IMR-90 (cell line): ENCODE measurements around the gene EIF3L. TPM values are rescaled to one million over a fixed set of nuclear protein-coding genes. Genes with fewer than 3 reads are reported as not detected.

Experiments
- ATAC-seq: fragments of 200-7000 bp; cut with Tn5 transposase; 2 replicates; pipeline ENCODE4 v1.9.1; 2020; ENCODE audit warnings: low read depth, mild to moderate bottlenecking, moderate library complexity
- BruUV-seq: library from RNA; stranded (reverse); fragments of 400-500 nt; replicated peaks from 2 replicates; lab custom pipeline; 2021; lab: Mats Ljungman, UMichigan
- CTCF ChIA-PET: fragments of 300-600 bp; formaldehyde crosslinking; extraction: SDS; loops from one replicate; lab custom pipeline; 2021; ENCODE audit warnings: antibody characterized with exemption; lab: Yijun Ruan, JAX
- POLR2A ChIA-PET: fragments of 300-600 bp; sonication (Branson Sonifier 250); formaldehyde crosslinking; loops from one replicate; lab custom pipeline; 2022; ENCODE audit warnings: antibody characterized with exemption; ENCODE audit not compliant: unreplicated experiment; lab: Charles Lee
- DNase-seq: peaks from one replicate; pipeline ENCODE4 v3.0.0; 2013
- H2AFZ ChIP-seq: replicated peaks from 2 replicates; pipeline ENCODE3; 2013; ENCODE audit warnings: low read length, mild to moderate bottlenecking; ENCODE audit not compliant: poor library complexity
- H2AK5ac ChIP-seq: 2 replicates; pipeline ENCODE4 v1.6.1; 2013; ENCODE audit warnings: low read depth, low read length, inconsistent platforms
- H2AK9ac ChIP-seq: replicated peaks from 2 replicates; pipeline ENCODE3; 2013; ENCODE audit warnings: mild to moderate bottlenecking, low read depth, low read length, moderate library complexity; ENCODE audit not compliant: poor library complexity
- H2BK120ac ChIP-seq: 2 replicates; pipeline ENCODE4 v1.6.1; 2013; ENCODE audit warnings: low read depth, low read length, inconsistent platforms
- H2BK15ac ChIP-seq: 3 replicates; pipeline ENCODE4 v1.6.1; 2013; ENCODE audit warnings: low read depth, low read length, inconsistent platforms
- H2BK20ac ChIP-seq: 2 replicates; pipeline ENCODE4 v1.6.1; 2013; ENCODE audit warnings: low read depth, mild to moderate bottlenecking, inconsistent platforms, low read length, moderate library complexity
- H2BK5ac ChIP-seq: 2 replicates; pipeline ENCODE4 v1.6.1; 2013; ENCODE audit warnings: mild to moderate bottlenecking, low read depth, low read length, inconsistent platforms; ENCODE audit not compliant: poor library complexity, severe bottlenecking
- H3K14ac ChIP-seq: replicated peaks from 2 replicates; pipeline ENCODE4 v1.6.1; 2013; ENCODE audit warnings: low read depth, low read length, inconsistent platforms
- H3K18ac ChIP-seq: 2 replicates; pipeline ENCODE4 v1.6.1; 2013; ENCODE audit warnings: low read depth, low read length, control low read depth
- H3K23ac ChIP-seq: 2 replicates; pipeline ENCODE4 v1.6.1; 2013; ENCODE audit warnings: low read depth, low read length, inconsistent platforms
- H3K27ac ChIP-seq: 2 replicates; pipeline ENCODE4 v1.5.1; 2013; ENCODE audit warnings: mild to moderate bottlenecking, control low read depth, low read length; ENCODE audit not compliant: insufficient read depth
- H3K27me3 ChIP-seq: 2 replicates; pipeline ENCODE4 v1.6.1; 2013; ENCODE audit warnings: low read length; ENCODE audit not compliant: control insufficient read depth, insufficient read depth
- H3K36me3 ChIP-seq: 2 replicates; pipeline ENCODE4 v1.6.1; 2013; ENCODE audit warnings: low read length, mixed read lengths; ENCODE audit not compliant: control insufficient read depth, insufficient read depth
- H3K4ac ChIP-seq: 2 replicates; pipeline ENCODE4 v1.6.1; 2013; ENCODE audit warnings: low read depth, low read length, inconsistent platforms
- H3K4me1 ChIP-seq: 2 replicates; pipeline ENCODE4 v1.6.1; 2013; ENCODE audit warnings: low read length, mixed read lengths; ENCODE audit not compliant: control insufficient read depth, insufficient read depth
- H3K4me2 ChIP-seq: 2 replicates; pipeline ENCODE4 v1.6.1; 2013; ENCODE audit warnings: low read depth, mild to moderate bottlenecking, control low read depth, low read length, moderate library complexity
- H3K4me3 ChIP-seq: 2 replicates; pipeline ENCODE4 v1.5.1; 2013; ENCODE audit warnings: low read depth, mild to moderate bottlenecking, control low read depth, low read length, moderate library complexity; ENCODE audit not compliant: insufficient read depth
- H3K56ac ChIP-seq: 2 replicates; pipeline ENCODE4 v1.6.1; 2013; ENCODE audit warnings: low read length, inconsistent platforms; ENCODE audit not compliant: insufficient read depth; ENCODE audit errors: extremely low read depth
- H3K79me1 ChIP-seq, 2 experiments: 2 replicates each; pipeline ENCODE4 v1.6.1; 2013; ENCODE audit warnings: low read length in 2 of 2, inconsistent platforms in 1 of 2, low read depth in 1 of 2
- H3K9ac ChIP-seq: 2 replicates; pipeline ENCODE4 v1.6.1; 2013; ENCODE audit warnings: low read depth, low read length, control low read depth
- H3K9me1 ChIP-seq: 2 replicates; pipeline ENCODE4 v1.6.1; 2013; ENCODE audit warnings: low read length, inconsistent platforms; ENCODE audit not compliant: insufficient read depth
- H3K9me3 ChIP-seq: 2 replicates; pipeline ENCODE4 v1.6.1; 2013; ENCODE audit warnings: low read length; ENCODE audit not compliant: control insufficient read depth, insufficient read depth
- H4K20me1 ChIP-seq: 2 replicates; pipeline ENCODE4 v1.6.1; 2013; ENCODE audit warnings: low read length, inconsistent platforms; ENCODE audit not compliant: insufficient read depth
- H4K5ac ChIP-seq: 2 replicates; pipeline ENCODE4 v1.6.1; 2013; ENCODE audit warnings: mild to moderate bottlenecking, low read depth, low read length, control low read depth
- H4K8ac ChIP-seq, 2 experiments: 2 replicates each; pipeline ENCODE4 v1.6.1; 2013; ENCODE audit warnings: low read depth in 2 of 2, low read length in 2 of 2, control low read depth in 1 of 2, inconsistent platforms in 1 of 2
- H4K91ac ChIP-seq: 2 replicates; pipeline ENCODE4 v1.6.1; 2013; ENCODE audit warnings: low read depth, low read length, inconsistent platforms; ENCODE audit not compliant: insufficient read depth
- BHLHE40 ChIP-seq: fragments of 150-350 bp; IDR thresholded peaks from 2 replicates; pipeline ENCODE4 v1.6.1; 2016; ENCODE audit warnings: mild to moderate bottlenecking, low read depth, low read length
- CEBPB ChIP-seq: IDR thresholded peaks from 2 replicates; pipeline ENCODE4 v1.6.1; 2012; ENCODE audit warnings: low read depth, low read length, improper control_type of control experiment
- CHD1 ChIP-seq: IDR thresholded peaks from 2 replicates; pipeline ENCODE4 v1.6.1; 2012; ENCODE audit warnings: low read depth, low read length, improper control_type of control experiment
- CTCF ChIP-seq: conservative IDR thresholded peaks from 2 replicates; pipeline ENCODE4 v1.5.1; 2012; ENCODE audit warnings: mild to moderate bottlenecking, low read depth, low read length, improper control_type of control experiment
- ELK1 ChIP-seq: fragments of 150-350 bp; IDR thresholded peaks from 2 replicates; pipeline ENCODE4 v1.6.1; 2016; ENCODE audit warnings: low read depth, mild to moderate bottlenecking, low read length, moderate library complexity, borderline replicate concordance
- FOS ChIP-seq: fragments of 150-350 bp; IDR thresholded peaks from 2 replicates; pipeline ENCODE4 v1.6.1; 2016; ENCODE audit warnings: low read depth, low read length
- MAFK ChIP-seq: IDR thresholded peaks from 2 replicates; pipeline ENCODE4 v1.6.1; 2012; ENCODE audit warnings: low read depth, low read length, improper control_type of control experiment
- MAZ ChIP-seq: IDR thresholded peaks from 2 replicates; pipeline ENCODE4 v1.6.1; 2012; ENCODE audit warnings: low read depth, mild to moderate bottlenecking, low read length, improper control_type of control experiment, moderate library complexity, borderline replicate concordance
- MXI1 ChIP-seq: IDR thresholded peaks from 2 replicates; pipeline ENCODE4 v1.6.1; 2012; ENCODE audit warnings: low read depth, mild to moderate bottlenecking, low read length, moderate library complexity, borderline replicate concordance
- POLR2A ChIP-seq: IDR thresholded peaks from 2 replicates; pipeline ENCODE4 v1.6.1; 2012; ENCODE audit warnings: mild to moderate bottlenecking, low read depth, low read length
- RAD21 ChIP-seq: IDR thresholded peaks from 2 replicates; pipeline ENCODE4 v1.6.1; 2012; ENCODE audit warnings: low read length, improper control_type of control experiment
- RCOR1 ChIP-seq: IDR thresholded peaks from 2 replicates; pipeline ENCODE4 v1.6.1; 2012; ENCODE audit warnings: mild to moderate bottlenecking, low read length, improper control_type of control experiment; ENCODE audit not compliant: insufficient replicate concordance
- RFX5 ChIP-seq: IDR thresholded peaks from 2 replicates; pipeline ENCODE4 v1.8.0; 2012; ENCODE audit warnings: low read depth, mild to moderate bottlenecking, low read length, moderate library complexity
- SMC3 ChIP-seq: fragments of 150-350 bp; IDR thresholded peaks from 2 replicates; pipeline ENCODE4 v1.6.1; 2016; ENCODE audit warnings: low read depth, mild to moderate bottlenecking, antibody characterized with exemption, low read length, moderate library complexity
- USF2 ChIP-seq: fragments of 150-350 bp; IDR thresholded peaks from 2 replicates; pipeline ENCODE4 v1.6.1; 2017; ENCODE audit warnings: mild to moderate bottlenecking, antibody characterized with exemption, low read length, low read depth
- WGBS, 2 experiments: methylation state at CpG; one replicate each; pipeline versions ENCODE4 v1.1.5 to v1.1.7; 2013; ENCODE audit warnings: missing lambda C conversion rate in 2 of 2; ENCODE audit not compliant: insufficient read length in 1 of 2; ENCODE audit errors: extremely low coverage in 2 of 2; 5-methylcytosine and 5-hydroxymethylcytosine counted together
- dilution Hi-C: fragments of 300-500 bp; cut with HindIII; formaldehyde crosslinking; loops from one replicate; pipeline ENCODE4 v1.14.3; 2018; ENCODE audit warnings: low sequenced_read_pairs; ENCODE audit not compliant: unreplicated experiment
- in situ Hi-C: fragments of 300-500 bp; cut with MboI; formaldehyde crosslinking; loops from 3 replicates; pipeline ENCODE4 v1.14.3; 2019; ENCODE audit warnings: low sequenced_read_pairs, inconsistent platforms, mixed read lengths
- intact Hi-C: fragments of 100-400 bp; cut with micrococcal nuclease; formaldehyde crosslinking; loops from 2 replicates; pipeline ENCODE4 v1.10.0; 2022
- polyA plus RNA-seq, 3 experiments: library from polyadenylated mRNA; depleted of rRNA; stranded (reverse); fragments of >200 nt; gene quantifications; 2 replicates each; pipeline ENCODE4 v1.2.3, GENCODE V29; 2012; ENCODE audit warnings: low replicate concordance in 1 of 3
- total RNA-seq: library from RNA; depleted of rRNA; stranded (reverse); fragments of >200 nt; gene quantifications from 2 replicates; pipeline ENCODE4 v1.2.3, GENCODE V29; 2012

Gene EIF3L
- total and polyA plus RNA-seq, 2 of the 4 experiments (the other 2 are of a cell fraction), result 391 to 593 TPM

GRCh38 chr22:37924386-37925065 lies 75.3 kb downstream of the EIF3L start:
- no TSS peak for BruUV-seq
- no peak overlapping the region for H3K27ac ChIP-seq
- H3K9ac ChIP-seq, result no peak overlapping the region
- H3K9me3 ChIP-seq, result no peaks in the 10 kb centered on the region
- H3K9me1 ChIP-seq, result no peaks in the 10 kb centered on the region
- CTCF ChIA-PET, result no interaction called here
- H3K4me3 ChIP-seq, result no peak overlapping the region
- DNase-seq (no peak), ATAC-seq (no peak)
- TF ChIP-seq RFX5 (no peak), RCOR1 (no peak), ELK1 (no peak), CTCF (no peak), USF2 (no peak), RAD21 (no peak), CHD1 (no peak), SMC3 (no peak), POLR2A (no peak), MXI1 (no peak), MAFK (no peak), FOS (no peak), BHLHE40 (no peak), CEBPB (no peak), MAZ (no peak)
- no peak overlapping the region for H3K4ac ChIP-seq
- no peaks in the 10 kb centered on the region for H3K4me1 ChIP-seq
- no peak overlapping the region for H4K91ac ChIP-seq
- no peak overlapping the region for H3K4me2 ChIP-seq
- no peak overlapping the region for H3K23ac ChIP-seq
- no peak overlapping the region for H2BK5ac ChIP-seq
- H2AFZ ChIP-seq, result no peak overlapping the region
- dilution Hi-C loops, result no loop called here
- H3K18ac ChIP-seq, result no peak overlapping the region
- H4K20me1 ChIP-seq, result peaks cover 5% of the 10 kb centered on the region; the same call in 1 of the 2 replicates
- peak overlapping the region; percentile 42 for H2AK9ac ChIP-seq
- H4K5ac ChIP-seq, result no peak overlapping the region
- WGBS, 2 experiments, result 88% methylated on average over 6 of the region's 18 CpGs; no CpG with 5 or more reads in 1 of the 2 experiments
- H2AK5ac ChIP-seq, result no peak overlapping the region
- H3K36me3 ChIP-seq, result peaks cover 56% of the 10 kb centered on the region
- in situ Hi-C loops, result no loop called here
- POLR2A ChIA-PET, result no interaction called here
- H4K8ac ChIP-seq, result no peak overlapping the region
- no peak overlapping the region for H2BK15ac ChIP-seq
- H3K14ac ChIP-seq, result no peak overlapping the region
- peaks cover 0 to 19% of the 10 kb centered on the region in 2 experiments; a peak in 3 of 4 replicates for H3K79me1 ChIP-seq
- no peak overlapping the region for H3K56ac ChIP-seq
- H2BK20ac ChIP-seq, result no peak overlapping the region
- intact Hi-C loops, result no loop called here
- no peaks in the 10 kb centered on the region for H3K27me3 ChIP-seq
- no peak overlapping the region for H2BK120ac ChIP-seq
